Measurements from ENCODE around the gene KLF4.

DNA sequence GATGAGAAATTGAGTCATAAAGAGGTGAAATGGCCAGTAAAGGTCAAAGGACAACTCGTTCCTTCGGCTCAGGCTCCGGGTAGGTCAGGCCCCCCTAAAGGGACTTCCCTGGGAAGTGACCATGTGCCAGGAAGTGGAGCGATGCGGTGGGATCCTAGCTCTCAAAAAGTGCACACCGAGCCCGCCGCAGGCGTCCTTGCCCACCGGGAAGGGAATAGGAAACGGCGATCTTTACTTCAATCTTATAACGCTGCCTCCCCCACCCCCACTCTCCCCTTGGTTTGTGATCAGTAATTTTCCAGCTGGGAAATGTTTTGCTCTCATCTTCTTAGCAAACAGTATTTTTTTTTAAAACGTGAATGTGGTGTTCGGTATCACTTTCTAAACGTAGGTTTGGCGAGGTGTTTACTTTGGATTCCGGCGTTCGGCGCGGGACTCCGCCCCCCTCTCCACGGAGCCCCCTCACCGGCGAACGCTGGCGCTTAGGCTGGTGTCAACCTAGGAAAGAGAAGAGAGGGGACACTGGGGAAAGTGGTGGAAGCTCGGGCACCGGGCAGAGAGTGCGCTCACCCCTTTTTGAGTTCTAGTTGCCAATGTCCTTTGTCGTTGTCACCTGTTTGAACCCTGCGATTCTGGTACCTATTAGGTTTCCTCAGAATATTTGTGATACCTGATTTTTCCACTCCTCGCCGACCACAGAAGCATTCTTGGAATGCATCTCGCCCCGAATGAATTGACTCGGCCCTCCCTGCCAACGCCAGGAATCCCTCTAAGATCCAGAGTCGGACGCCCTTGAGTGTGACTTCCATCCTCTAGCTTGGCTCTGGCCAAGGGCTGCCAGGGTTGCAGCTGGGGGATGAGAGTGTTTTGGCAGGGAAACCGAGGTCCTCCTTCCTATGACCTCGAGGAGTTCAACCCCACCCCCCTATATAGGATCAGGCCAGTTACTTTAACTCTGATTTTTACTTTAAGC, 1.8 kb upstream of the KLF4 start:
- TF ChIP-seq CTCF (IDR thresholded peaks at IDR 0.05) (no peak), POLR2AphosphoS5 (IDR thresholded peaks at IDR 0.05) (peak in 1 of 3 donors; percentile 19)
